IMR-90 (cell line): Measurements from ENCODE around the gene PACSIN2.

Source experiments
- CEBPB ChIP-seq: IDR thresholded peaks from 2 replicates; pipeline ENCODE4 v1.6.1; 2012; ENCODE audit warnings: low read depth, low read length, improper control_type of control experiment
- CHD1 ChIP-seq: IDR thresholded peaks from 2 replicates; pipeline ENCODE4 v1.6.1; 2012; ENCODE audit warnings: low read depth, low read length, improper control_type of control experiment
- FOS ChIP-seq: fragments of 150-350 bp; IDR thresholded peaks from 2 replicates; pipeline ENCODE4 v1.6.1; 2016; ENCODE audit warnings: low read depth, low read length
- NFE2L2 ChIP-seq: fragments of 150-350 bp; IDR thresholded peaks from 2 replicates; pipeline ENCODE4 v1.6.1; 2016; ENCODE audit warnings: low read depth, mild to moderate bottlenecking, low read length
- POLR2A ChIP-seq: IDR thresholded peaks from 2 replicates; pipeline ENCODE4 v1.6.1; 2012; ENCODE audit warnings: mild to moderate bottlenecking, low read depth, low read length
- RAD21 ChIP-seq: IDR thresholded peaks from 2 replicates; pipeline ENCODE4 v1.6.1; 2012; ENCODE audit warnings: low read length, improper control_type of control experiment
- RCOR1 ChIP-seq: IDR thresholded peaks from 2 replicates; pipeline ENCODE4 v1.6.1; 2012; ENCODE audit warnings: mild to moderate bottlenecking, low read length, improper control_type of control experiment; ENCODE audit not compliant: insufficient replicate concordance
- RFX5 ChIP-seq: IDR thresholded peaks from 2 replicates; pipeline ENCODE4 v1.8.0; 2012; ENCODE audit warnings: low read depth, mild to moderate bottlenecking, low read length, moderate library complexity
- SMC3 ChIP-seq: fragments of 150-350 bp; IDR thresholded peaks from 2 replicates; pipeline ENCODE4 v1.6.1; 2016; ENCODE audit warnings: low read depth, mild to moderate bottlenecking, antibody characterized with exemption, low read length, moderate library complexity
- TF ChIP-seq, protein P1 (sequence below): conservative IDR thresholded peaks from 2 replicates; pipeline ENCODE4 v1.5.1; 2012; ENCODE audit warnings: mild to moderate bottlenecking, low read depth, low read length, improper control_type of control experiment
- TF ChIP-seq, protein P2 (sequence below): fragments of 150-350 bp; IDR thresholded peaks from 2 replicates; pipeline ENCODE4 v1.6.1; 2017; ENCODE audit warnings: mild to moderate bottlenecking, antibody characterized with exemption, low read length, low read depth
- TF ChIP-seq, protein P3 (sequence below): fragments of 150-350 bp; IDR thresholded peaks from 2 replicates; pipeline ENCODE4 v1.6.1; 2016; ENCODE audit warnings: low read depth, mild to moderate bottlenecking, low read length, moderate library complexity, borderline replicate concordance

DNA sequence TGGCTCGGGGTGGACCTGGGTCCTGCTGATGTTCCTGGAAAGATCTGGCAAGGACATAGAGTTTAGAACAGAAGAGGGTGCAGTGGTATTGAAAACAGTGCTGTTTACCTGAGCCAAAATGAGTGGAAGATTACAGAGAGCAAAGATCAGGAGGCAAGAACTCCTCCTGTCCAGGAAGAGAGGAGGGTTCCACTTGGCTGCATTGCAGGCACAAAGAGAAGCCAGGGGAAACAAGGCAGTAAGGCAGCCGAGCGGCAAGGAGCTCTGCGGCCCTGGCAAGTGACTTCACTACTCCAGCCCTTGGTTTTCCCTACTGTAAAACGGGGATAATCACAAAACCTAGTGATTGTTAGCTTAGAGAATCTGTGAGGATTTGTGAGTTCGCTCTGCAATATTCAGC is 3.7 kb upstream of the PACSIN2 start:
- no peak for TF ChIP-seq CEBPB
- no peak for TF ChIP-seq RFX5
- TF ChIP-seq, protein P1, sequence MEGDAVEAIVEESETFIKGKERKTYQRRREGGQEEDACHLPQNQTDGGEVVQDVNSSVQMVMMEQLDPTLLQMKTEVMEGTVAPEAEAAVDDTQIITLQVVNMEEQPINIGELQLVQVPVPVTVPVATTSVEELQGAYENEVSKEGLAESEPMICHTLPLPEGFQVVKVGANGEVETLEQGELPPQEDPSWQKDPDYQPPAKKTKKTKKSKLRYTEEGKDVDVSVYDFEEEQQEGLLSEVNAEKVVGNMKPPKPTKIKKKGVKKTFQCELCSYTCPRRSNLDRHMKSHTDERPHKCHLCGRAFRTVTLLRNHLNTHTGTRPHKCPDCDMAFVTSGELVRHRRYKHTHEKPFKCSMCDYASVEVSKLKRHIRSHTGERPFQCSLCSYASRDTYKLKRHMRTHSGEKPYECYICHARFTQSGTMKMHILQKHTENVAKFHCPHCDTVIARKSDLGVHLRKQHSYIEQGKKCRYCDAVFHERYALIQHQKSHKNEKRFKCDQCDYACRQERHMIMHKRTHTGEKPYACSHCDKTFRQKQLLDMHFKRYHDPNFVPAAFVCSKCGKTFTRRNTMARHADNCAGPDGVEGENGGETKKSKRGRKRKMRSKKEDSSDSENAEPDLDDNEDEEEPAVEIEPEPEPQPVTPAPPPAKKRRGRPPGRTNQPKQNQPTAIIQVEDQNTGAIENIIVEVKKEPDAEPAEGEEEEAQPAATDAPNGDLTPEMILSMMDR: no peak
- no peak for TF ChIP-seq SMC3
- no peak for TF ChIP-seq RCOR1
- TF ChIP-seq, protein P2, sequence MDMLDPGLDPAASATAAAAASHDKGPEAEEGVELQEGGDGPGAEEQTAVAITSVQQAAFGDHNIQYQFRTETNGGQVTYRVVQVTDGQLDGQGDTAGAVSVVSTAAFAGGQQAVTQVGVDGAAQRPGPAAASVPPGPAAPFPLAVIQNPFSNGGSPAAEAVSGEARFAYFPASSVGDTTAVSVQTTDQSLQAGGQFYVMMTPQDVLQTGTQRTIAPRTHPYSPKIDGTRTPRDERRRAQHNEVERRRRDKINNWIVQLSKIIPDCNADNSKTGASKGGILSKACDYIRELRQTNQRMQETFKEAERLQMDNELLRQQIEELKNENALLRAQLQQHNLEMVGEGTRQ: no peak
- no peak for TF ChIP-seq NFE2L2
- TF ChIP-seq POLR2A: no peak
- TF ChIP-seq, protein P3, sequence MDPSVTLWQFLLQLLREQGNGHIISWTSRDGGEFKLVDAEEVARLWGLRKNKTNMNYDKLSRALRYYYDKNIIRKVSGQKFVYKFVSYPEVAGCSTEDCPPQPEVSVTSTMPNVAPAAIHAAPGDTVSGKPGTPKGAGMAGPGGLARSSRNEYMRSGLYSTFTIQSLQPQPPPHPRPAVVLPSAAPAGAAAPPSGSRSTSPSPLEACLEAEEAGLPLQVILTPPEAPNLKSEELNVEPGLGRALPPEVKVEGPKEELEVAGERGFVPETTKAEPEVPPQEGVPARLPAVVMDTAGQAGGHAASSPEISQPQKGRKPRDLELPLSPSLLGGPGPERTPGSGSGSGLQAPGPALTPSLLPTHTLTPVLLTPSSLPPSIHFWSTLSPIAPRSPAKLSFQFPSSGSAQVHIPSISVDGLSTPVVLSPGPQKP: no peak
- no peak for TF ChIP-seq RAD21
- TF ChIP-seq FOS: no peak
- no peak for TF ChIP-seq CHD1
